ENCODE results near the gene HDAC7.

Gene HDAC7

DNA sequence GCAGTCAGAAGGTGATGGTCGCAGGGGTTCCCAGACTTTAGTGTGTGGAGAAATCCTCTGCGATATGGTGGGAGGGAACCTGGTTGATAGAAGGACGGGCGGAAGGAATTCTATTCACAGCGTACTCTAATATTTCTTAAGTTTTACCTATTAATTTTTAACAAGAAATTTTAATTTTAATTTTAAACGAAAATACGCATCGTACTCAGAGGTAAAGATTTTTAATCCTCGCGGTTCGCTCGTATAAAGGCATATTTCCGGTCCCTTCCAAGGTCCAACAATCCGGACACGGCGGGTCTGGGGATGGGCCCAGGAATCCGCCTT, 47.0 kb downstream of the HDAC7 start:
- H3K27ac ChIP-seq = peak overlapping the region; percentile 56; the same call in 1 of the 2 replicates
- TF ChIP-seq CTCF (IDR thresholded peaks at IDR 0.05) (no peak), ZFX (IDR thresholded peaks at IDR 0.05; ENCODE audit: borderline replicate concordance) (no peak)

DNA sequence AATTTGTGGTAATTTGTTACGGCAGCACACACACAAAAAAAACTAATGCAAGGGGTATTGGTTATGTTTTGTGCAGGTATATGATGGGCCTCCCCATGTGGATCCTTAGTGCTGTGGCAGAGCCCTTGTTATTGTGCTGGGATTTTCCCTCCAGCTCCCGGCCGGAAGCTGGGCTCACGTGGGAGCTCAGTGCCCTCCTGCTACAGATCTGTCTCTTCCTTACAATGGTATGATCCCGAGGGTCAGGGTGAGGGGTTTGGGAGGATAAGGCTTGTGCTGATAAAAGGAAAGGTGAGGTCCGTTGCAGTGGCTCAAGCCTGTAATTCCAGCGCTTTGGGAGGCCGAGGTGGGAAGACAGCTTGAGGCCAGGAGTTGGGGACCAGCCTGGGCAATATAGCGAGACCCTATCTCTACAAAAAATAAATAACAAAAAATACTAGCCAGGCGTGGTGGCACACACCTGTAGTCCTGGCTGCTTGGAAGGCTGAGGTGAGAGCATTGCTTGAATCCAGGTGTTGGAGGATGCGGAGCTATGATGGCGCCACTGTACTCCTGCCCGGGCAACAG, 47.5 kb downstream of the HDAC7 start:
- no peak overlapping the region; the same call in 1 of the 2 replicates for H3K27ac ChIP-seq
- TF ChIP-seq ZFX (IDR thresholded peaks at IDR 0.05; ENCODE audit: borderline replicate concordance) (no peak), CTCF (IDR thresholded peaks at IDR 0.05) (no peak)

DNA sequence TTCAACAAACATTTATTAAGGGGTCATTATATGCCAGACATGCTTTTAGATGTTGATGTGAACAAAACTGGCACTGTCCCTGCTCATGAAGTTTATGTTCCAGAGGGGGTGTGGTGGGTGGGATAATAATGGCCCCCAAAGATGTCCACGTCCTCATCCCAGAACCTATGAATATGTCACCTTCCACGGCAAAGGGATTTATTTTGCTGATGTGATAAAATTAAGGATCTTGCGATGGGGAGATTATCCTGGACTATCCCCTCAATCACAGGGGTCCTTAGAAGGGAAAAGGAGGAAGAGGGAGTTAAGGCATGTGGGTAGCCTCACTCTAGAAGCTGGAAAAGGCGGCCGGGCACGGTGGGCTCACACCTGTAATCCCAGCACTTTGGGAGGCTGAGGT, 48.4 kb downstream of the HDAC7 start:
- no peak for TF ChIP-seq CTCF (IDR thresholded peaks at IDR 0.05)
- H3K27ac ChIP-seq = no peak overlapping the region

DNA sequence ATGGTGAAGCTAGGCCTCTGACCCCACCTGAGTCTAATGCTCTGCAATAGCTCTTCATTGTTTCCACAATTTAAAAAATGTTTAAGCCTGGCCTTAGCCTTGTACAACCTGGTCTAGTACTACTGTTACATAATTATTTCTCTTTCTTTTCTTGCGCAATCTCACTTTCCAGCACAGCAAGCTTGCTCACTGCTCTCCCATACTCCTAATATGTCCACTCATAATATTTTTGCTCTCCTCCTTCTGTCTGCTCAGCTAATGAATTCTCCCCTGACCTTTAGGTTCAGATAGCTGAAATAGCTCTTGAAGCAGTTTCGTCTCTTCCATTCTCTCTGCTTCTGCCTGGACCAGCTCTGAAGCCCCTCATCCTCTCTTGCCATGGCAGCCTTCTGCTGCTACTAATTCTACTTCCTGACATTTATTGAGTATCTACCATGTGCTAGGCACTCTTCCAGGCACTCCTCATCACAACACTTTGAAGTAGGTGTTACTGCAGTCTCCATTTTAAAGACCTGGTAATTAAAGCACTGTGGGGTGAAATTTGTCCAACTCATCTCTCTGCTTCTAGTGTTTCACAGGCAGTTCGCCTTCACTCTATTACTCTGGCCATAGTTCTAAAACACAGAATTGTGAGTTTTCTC, 49.5 kb downstream of the HDAC7 start:
- TF ChIP-seq CTCF (IDR thresholded peaks at IDR 0.05) (no peak), ZFX (IDR thresholded peaks at IDR 0.05; ENCODE audit: borderline replicate concordance) (no peak)
- no peak overlapping the region for H3K27ac ChIP-seq

- no peak overlapping the region for H3K27ac ChIP-seq
- TF ChIP-seq ZFX (IDR thresholded peaks at IDR 0.05; ENCODE audit: borderline replicate concordance) = no peak
- no peak for TF ChIP-seq CTCF (IDR thresholded peaks at IDR 0.05)
These were observed 50.2 kb downstream of the HDAC7 start for GRCh38 chr12:47769234-47770085.

DNA sequence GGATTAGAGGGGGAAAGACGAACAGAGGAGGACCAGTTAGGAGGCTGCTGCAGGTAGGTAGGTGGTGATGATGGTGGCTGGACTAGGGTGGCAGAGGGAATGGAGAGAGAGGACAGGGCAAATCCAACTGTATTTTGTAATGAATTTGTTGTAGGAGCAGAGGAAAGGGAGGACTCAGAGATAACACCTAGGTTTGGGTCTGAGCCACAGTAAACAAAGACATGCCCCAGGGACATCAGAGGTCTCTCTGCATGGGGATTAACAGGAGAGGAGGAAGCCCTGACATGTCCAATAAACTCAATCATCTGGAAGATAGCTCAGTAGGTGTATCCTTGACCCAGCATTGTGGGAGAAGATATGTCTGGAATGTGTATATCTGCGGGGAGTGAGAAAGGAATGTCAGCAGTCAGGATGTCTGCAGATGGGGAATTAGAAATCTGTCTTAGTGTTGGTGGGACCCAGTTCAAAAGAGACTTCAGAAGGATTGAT, 51.3 kb downstream of the HDAC7 start:
- no peak for TF ChIP-seq ZFX (IDR thresholded peaks at IDR 0.05; ENCODE audit: borderline replicate concordance)
- no peak for TF ChIP-seq CTCF (IDR thresholded peaks at IDR 0.05)
- H3K27ac ChIP-seq = no peak overlapping the region
